ENCODE data around the gene AKAP12.

DNA sequence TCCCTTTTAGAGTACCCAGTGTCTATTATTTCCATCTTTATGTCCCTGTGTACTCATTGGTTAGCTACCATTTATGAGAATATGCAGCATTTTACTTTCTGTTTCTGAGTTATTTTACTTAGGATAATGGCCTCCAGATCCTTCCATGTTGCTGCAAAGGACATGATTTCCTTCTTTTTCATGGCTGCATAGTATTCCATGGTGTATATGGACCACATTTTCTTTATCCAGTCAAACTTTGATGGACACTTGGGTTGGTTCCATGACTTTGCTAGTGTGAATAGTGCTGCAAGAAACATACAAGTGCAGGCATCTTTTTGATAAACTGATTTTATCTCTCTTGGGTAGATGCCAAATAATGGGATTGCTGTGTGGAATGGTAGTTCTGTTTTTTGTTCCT, 96.2 kb downstream of the AKAP12 start:
- TF ChIP-seq, protein P1, sequence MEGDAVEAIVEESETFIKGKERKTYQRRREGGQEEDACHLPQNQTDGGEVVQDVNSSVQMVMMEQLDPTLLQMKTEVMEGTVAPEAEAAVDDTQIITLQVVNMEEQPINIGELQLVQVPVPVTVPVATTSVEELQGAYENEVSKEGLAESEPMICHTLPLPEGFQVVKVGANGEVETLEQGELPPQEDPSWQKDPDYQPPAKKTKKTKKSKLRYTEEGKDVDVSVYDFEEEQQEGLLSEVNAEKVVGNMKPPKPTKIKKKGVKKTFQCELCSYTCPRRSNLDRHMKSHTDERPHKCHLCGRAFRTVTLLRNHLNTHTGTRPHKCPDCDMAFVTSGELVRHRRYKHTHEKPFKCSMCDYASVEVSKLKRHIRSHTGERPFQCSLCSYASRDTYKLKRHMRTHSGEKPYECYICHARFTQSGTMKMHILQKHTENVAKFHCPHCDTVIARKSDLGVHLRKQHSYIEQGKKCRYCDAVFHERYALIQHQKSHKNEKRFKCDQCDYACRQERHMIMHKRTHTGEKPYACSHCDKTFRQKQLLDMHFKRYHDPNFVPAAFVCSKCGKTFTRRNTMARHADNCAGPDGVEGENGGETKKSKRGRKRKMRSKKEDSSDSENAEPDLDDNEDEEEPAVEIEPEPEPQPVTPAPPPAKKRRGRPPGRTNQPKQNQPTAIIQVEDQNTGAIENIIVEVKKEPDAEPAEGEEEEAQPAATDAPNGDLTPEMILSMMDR (IDR thresholded peaks at IDR 0.05; ENCODE audit: low read depth, low read length, poor library complexity, severe bottlenecking): no peak
- TF ChIP-seq EZH2phosphoT487 (IDR thresholded peaks at IDR 0.05; ENCODE audit: borderline replicate concordance, low read length): no peak

Data from DOHH2 (cell line).